OCI-LY7 (cell line): ENCODE data around the gene CBX8. TPM values are rescaled to one million over a fixed set of nuclear protein-coding genes. Genes with fewer than 3 reads are reported as not detected.

Source experiments
- BruUV-seq: library from RNA; stranded (reverse); fragments of 400-500 nt; replicated peaks from 2 replicates; lab custom pipeline; 2021; lab: Mats Ljungman, UMichigan
- CTCF ChIA-PET: fragments of 300-600 bp; sonication (Branson Sonifier 250); formaldehyde crosslinking; loops from one replicate; lab custom pipeline; 2022; ENCODE audit warnings: antibody characterized with exemption; ENCODE audit not compliant: unreplicated experiment; lab: Charles Lee
- POLR2A ChIA-PET: fragments of 300-600 bp; sonication (Branson Sonifier 250); formaldehyde crosslinking; loops from one replicate; lab custom pipeline; 2022; ENCODE audit warnings: antibody characterized with exemption; lab: Charles Lee
- DNase-seq: peaks from one replicate; pipeline ENCODE4 v3.0.0-alpha.2; 2015; ENCODE audit warnings: low spot score
- H2AFZ ChIP-seq: fragments of 200-600 bp; sonication (generic), shearing (Covaris generic); 2 replicates; pipeline ENCODE4 v1.6.1; 2014; ENCODE audit warnings: mild to moderate bottlenecking, antibody characterized with exemption, low read length, moderate library complexity
- H3K27ac ChIP-seq: fragments of 200-600 bp; sonication (generic); 2 replicates; pipeline ENCODE4 v1.5.1; 2014; ENCODE audit warnings: mixed run types, low read depth, mild to moderate bottlenecking, moderate library complexity, low read length, inconsistent platforms; ENCODE audit not compliant: poor library complexity, severe bottlenecking
- H3K36me3 ChIP-seq: fragments of 200-600 bp; sonication (generic); 2 replicates; pipeline ENCODE4 v1.6.1; 2014; ENCODE audit warnings: mild to moderate bottlenecking, antibody characterized with exemption, low read length, moderate library complexity, mixed read lengths; ENCODE audit not compliant: insufficient read depth
- H3K4me1 ChIP-seq: fragments of 200-600 bp; sonication (generic); 2 replicates; pipeline ENCODE4 v1.5.1; 2014; ENCODE audit warnings: mild to moderate bottlenecking, low read length; ENCODE audit not compliant: insufficient read depth, poor library complexity, severe bottlenecking
- H3K4me2 ChIP-seq: fragments of 200-600 bp; sonication (generic); 2 replicates; pipeline ENCODE4 v1.6.1; 2014; ENCODE audit warnings: mild to moderate bottlenecking, low read length
- H3K4me3 ChIP-seq: fragments of 200-600 bp; sonication (generic); 2 replicates; pipeline ENCODE4 v1.5.1; 2014; ENCODE audit warnings: mild to moderate bottlenecking, low read depth, low read length; ENCODE audit not compliant: poor library complexity, severe bottlenecking
- H3K79me2 ChIP-seq: fragments of 200-600 bp; sonication (generic); 2 replicates; pipeline ENCODE4 v1.6.1; 2016; ENCODE audit warnings: low read depth, mild to moderate bottlenecking, low read length, moderate library complexity, mixed read lengths; ENCODE audit not compliant: insufficient read depth
- H3K9me2 ChIP-seq: fragments of 200-600 bp; sonication (generic); 2 replicates; pipeline ENCODE4 v1.6.1; 2016; ENCODE audit warnings: mild to moderate bottlenecking, low read length, mixed read lengths; ENCODE audit not compliant: insufficient read depth
- H3K9me3 ChIP-seq: fragments of 200-600 bp; sonication (generic); 2 replicates; pipeline ENCODE4 v1.6.1; 2014; ENCODE audit warnings: mild to moderate bottlenecking, mixed run types, low read length, mixed read lengths
- H4K20me1 ChIP-seq: fragments of 200-600 bp; sonication (generic); 2 replicates; pipeline ENCODE4 v1.6.1; 2014; ENCODE audit warnings: mild to moderate bottlenecking, antibody characterized with exemption, low read length, moderate library complexity, mixed read lengths; ENCODE audit not compliant: insufficient read depth
- CTCF ChIP-seq: fragments of 200-600 bp; sonication (generic); conservative IDR thresholded peaks from 2 replicates; pipeline ENCODE4 v1.5.1; 2014; ENCODE audit warnings: mild to moderate bottlenecking, antibody characterized with exemption, low read length, moderate library complexity, mixed read lengths
- EZH2phosphoT487 ChIP-seq: fragments of 200-600 bp; sonication (generic); IDR thresholded peaks from 2 replicates; pipeline ENCODE4 v1.6.1; 2018; ENCODE audit warnings: low read depth, borderline replicate concordance, mild to moderate bottlenecking, mixed run types, antibody characterized with exemption, low read length, moderate library complexity, mixed read lengths
- intact Hi-C: fragments of 100-400 bp; cut with micrococcal nuclease; formaldehyde crosslinking; loops from one replicate; pipeline ENCODE4 v1.10.0; 2022; ENCODE audit not compliant: unreplicated experiment
- total RNA-seq, 2 experiments: library from RNA; depleted of rRNA in 1 of 2; stranded (reverse); fragments of >200 nt in 1 of 2; shearing (Covaris generic) in 1 of 2; gene quantifications; 2 replicates each; pipeline ENCODE4 v1.2.3, GENCODE V29; 2014 to 2022

The CBX8 gene
- total RNA-seq, 2 experiments from 2014 or later: 7.5 to 16.3 TPM

DNA sequence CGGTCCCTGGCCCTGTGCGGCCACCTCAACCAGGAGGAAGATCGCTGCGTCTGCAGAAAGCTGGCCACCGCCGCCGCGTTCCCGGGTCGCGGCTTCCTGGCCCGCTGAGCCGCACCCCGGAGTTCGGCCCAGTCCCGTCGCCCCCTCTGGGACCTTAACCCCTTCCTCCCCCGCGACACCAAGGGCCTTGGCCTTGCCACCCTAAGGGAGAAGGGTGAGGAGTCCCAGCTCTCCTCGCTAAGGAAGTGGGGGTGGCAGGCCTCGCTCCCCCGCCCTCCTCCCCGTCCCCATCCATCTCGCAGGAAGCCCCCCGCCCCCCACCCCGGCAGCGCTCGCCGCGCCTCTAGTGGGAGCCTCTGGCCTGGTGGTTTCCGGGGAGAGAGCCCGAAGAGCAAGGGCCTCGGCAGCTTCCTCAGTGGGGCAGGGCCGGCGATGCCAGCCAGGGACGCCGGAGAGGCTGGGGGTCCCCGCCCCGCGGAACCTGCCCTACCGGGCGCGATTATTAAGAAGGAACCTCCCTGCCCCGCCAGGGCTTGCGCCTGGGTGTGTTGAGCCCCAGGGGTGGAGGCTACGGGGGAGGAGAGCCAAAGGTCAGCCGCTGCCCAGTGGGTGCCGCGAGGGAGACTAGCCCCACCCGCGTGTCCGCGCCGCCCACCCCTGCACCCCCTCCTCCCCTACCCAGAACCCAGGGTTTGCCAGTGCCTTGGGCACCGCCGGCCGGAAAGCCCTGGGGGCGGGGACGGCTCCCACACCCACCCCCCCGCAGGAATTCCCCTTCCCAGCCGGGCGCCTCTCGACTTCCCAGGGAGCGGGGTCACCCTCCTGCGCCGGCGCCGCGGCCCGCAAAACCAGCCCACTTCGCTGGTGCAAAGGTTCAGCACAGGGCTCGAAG, 35.6 kb upstream of the CBX8 start:
- Histone ChIP-seq H3K36me3 (peaks cover 48% of the 10 kb centered on the region), H3K4me3 (no peak overlapping the region), H3K4me1 (peaks cover 34% of the 10 kb centered on the region), H3K4me2 (no peak overlapping the region), H3K79me2 (peaks cover 26% of the 10 kb centered on the region), H3K9me3 (no peaks in the 10 kb centered on the region), H4K20me1 (0 out of 2 replicates have a peak, but pooled peaks cover 9% of the 10 kb centered on the region), H2AFZ (no peak overlapping the region), H3K27ac (no peak overlapping the region), H3K9me2 (no peaks in the 10 kb centered on the region)
- intact Hi-C loops: no loop called here
- ChIA-PET CTCF (no interaction called here), POLR2A (no interaction called here)
- no peak for DNase-seq
- TF ChIP-seq CTCF: no peak
- no TSS peak for BruUV-seq

GRCh38 chr17:79831265-79832217, 34.7 kb upstream of the CBX8 start:
- ChIA-PET POLR2A (no interaction called here), CTCF (no interaction called here)
- Histone ChIP-seq H4K20me1 (0 out of 2 replicates have a peak, but pooled peaks cover 7% of the 10 kb centered on the region), H3K9me2 (no peaks in the 10 kb centered on the region), H3K36me3 (peaks cover 43% of the 10 kb centered on the region), H3K79me2 (peaks cover 22% of the 10 kb centered on the region), H2AFZ (no peak overlapping the region), H3K4me1 (peaks cover 27% of the 10 kb centered on the region), H3K27ac (no peak overlapping the region), H3K4me2 (no peak overlapping the region), H3K9me3 (no peaks in the 10 kb centered on the region), H3K4me3 (no peak overlapping the region)
- BruUV-seq: no TSS peak
- TF ChIP-seq EZH2phosphoT487 (no peak), CTCF (no peak)
- intact Hi-C loops: no loop called here
- no peak for DNase-seq
